Esophagus squamous epithelium (tissue), 5 donors: ENCODE data around the gene ECE2. TPM values are rescaled to one million over a fixed set of nuclear protein-coding genes. Genes with fewer than 3 reads are reported as not detected.

Source experiments
- DNase-seq: peaks from one replicate; lab custom pipeline; 2025; lab: John Stamatoyannopoulos, UW
- H3K27ac ChIP-seq, 4 donors: fragments of 200-600 bp; sonication (generic); one replicate each; pipeline ENCODE4 v1.5.1; 2016 to 2019; ENCODE audit warnings: mild to moderate bottlenecking in 1 of 4
- H3K27me3 ChIP-seq, 4 donors: fragments of 200-600 bp; sonication (generic); 1 replicate in 3 of 4; 2 replicates in 1 of 4; pipeline versions ENCODE4 v1.5.1 to v1.6.0; 2017 to 2021; ENCODE audit warnings: antibody characterized with exemption in 1 of 4
- H3K36me3 ChIP-seq, 3 donors: fragments of 200-600 bp; sonication (generic); one replicate each; pipeline ENCODE4 v1.5.1; 2016 to 2019
- H3K4me1 ChIP-seq, 3 donors: fragments of 200-600 bp; sonication (generic); one replicate each; pipeline ENCODE4 v1.5.1; 2017 to 2019
- H3K4me3 ChIP-seq, 4 donors: fragments of 200-600 bp; sonication (generic); 1 replicate in 3 of 4; 2 replicates in 1 of 4; pipeline ENCODE4 v1.5.1; 2016 to 2019; ENCODE audit warnings: mild to moderate bottlenecking in 2 of 4, moderate library complexity in 1 of 4
- H3K9me3 ChIP-seq, 3 donors: fragments of 200-600 bp; sonication (generic); one replicate each; pipeline ENCODE4 v1.5.1; 2016 to 2019
- POLR2A ChIP-seq, 4 donors: fragments of 450-650 bp; IDR thresholded peaks; one replicate each; pipeline ENCODE4 v1.6.1; 2017; ENCODE audit warnings: antibody characterized with exemption in 4 of 4, mild to moderate bottlenecking in 4 of 4, moderate library complexity in 3 of 4
- WGBS, 2 donors: methylation state at CpG; one replicate each; pipeline ENCODE4 v1.1.5; 2018; 5-methylcytosine and 5-hydroxymethylcytosine counted together
- intact Hi-C: fragments of 100-400 bp; cut with DNase I; formaldehyde crosslinking; loops from one replicate; pipeline ENCODE4 v1.15.0; 2022
- total RNA-seq, 4 donors: library from RNA; depleted of rRNA; stranded (reverse); fragments of >200 nt; gene quantifications; one replicate each; pipeline ENCODE4 v1.1.0, GENCODE V29; 2016
- TF ChIP-seq, protein P1 (sequence below), 6 experiments: fragments of 450-650 bp in 4 of 6; fragments of 200-600 bp in 2 of 6; sonication (generic) in 2 of 6; IDR thresholded peaks; one replicate each; pipeline ENCODE4 v1.5.1; 2016 to 2019; ENCODE audit warnings: antibody characterized with exemption in 6 of 6, mild to moderate bottlenecking in 4 of 6, moderate library complexity in 4 of 6
- donor health status: DM: yes; HTN: yes; CAD: no.

Gene ECE2
- total RNA-seq, 4 donors from 2014 or later, result not detected

DNA sequence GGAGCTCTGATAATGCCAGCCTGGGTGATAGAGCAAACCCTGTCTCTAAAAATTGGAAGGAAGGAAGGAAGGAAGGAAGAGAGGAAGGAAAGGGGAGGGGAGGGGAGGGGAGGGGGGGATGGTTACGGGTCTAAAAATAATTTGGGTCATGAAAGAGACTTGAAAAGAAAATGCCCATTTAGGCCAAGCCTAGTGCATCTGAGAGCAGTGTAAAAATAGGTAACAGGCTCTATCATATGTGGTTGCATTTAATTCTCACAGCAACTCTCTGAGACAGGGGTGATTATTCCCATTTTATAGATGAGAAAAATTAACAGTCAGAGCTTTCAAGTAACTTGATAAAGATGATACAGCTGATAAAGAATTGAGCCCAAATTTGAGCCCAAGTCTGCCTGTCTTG is 3.6 kb upstream of the ECE2 start:
- TF ChIP-seq, protein P1, sequence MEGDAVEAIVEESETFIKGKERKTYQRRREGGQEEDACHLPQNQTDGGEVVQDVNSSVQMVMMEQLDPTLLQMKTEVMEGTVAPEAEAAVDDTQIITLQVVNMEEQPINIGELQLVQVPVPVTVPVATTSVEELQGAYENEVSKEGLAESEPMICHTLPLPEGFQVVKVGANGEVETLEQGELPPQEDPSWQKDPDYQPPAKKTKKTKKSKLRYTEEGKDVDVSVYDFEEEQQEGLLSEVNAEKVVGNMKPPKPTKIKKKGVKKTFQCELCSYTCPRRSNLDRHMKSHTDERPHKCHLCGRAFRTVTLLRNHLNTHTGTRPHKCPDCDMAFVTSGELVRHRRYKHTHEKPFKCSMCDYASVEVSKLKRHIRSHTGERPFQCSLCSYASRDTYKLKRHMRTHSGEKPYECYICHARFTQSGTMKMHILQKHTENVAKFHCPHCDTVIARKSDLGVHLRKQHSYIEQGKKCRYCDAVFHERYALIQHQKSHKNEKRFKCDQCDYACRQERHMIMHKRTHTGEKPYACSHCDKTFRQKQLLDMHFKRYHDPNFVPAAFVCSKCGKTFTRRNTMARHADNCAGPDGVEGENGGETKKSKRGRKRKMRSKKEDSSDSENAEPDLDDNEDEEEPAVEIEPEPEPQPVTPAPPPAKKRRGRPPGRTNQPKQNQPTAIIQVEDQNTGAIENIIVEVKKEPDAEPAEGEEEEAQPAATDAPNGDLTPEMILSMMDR (IDR thresholded peaks at IDR 0.05), result no peak
- TF ChIP-seq POLR2A (IDR thresholded peaks at IDR 0.05), result no peak
- WGBS, 2 donors, result 47% methylated on average over 1 of the region's 1 CpG
- no peak for DNase-seq
- no peak overlapping the region for H3K27ac ChIP-seq
- H3K9me3 ChIP-seq, result no peaks in the 10 kb centered on the region
- intact Hi-C loops, result no loop called here
- no peaks in the 10 kb centered on the region for H3K36me3 ChIP-seq
- H3K4me1 ChIP-seq, result peaks cover 0 to 10% (median 0%) of the 10 kb centered on the region in 3 donors
- H3K27me3 ChIP-seq, result peaks cover 0 to 78% (median 8%) of the 10 kb centered on the region in 4 donors
- H3K4me3 ChIP-seq, result no peak overlapping the region

DNA sequence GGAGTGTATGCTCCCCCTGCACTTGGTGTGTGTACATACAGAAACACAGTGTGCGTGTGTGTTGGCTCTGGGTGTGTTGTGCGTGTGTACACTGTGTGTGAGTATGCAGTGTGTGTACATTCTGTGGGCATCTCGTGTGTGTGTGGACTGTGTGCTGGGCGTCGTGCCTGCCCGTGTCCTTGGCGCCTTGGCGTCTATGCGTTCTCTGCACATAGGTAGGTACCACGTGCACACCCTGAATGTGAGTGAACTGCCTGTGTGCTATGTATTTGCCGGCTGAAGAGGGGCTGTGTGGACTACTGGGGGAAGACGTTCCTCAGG is 481 bp upstream of the ECE2 start:
- Histone ChIP-seq H3K27ac (no peak overlapping the region), H3K4me3 (no peak overlapping the region), H3K9me3 (no peaks in the 10 kb centered on the region), H3K27me3 (peaks cover 0 to 67% (median 8%) of the 10 kb centered on the region in 4 donors), H3K4me1 (peaks cover 0 to 10% (median 0%) of the 10 kb centered on the region in 3 donors), H3K36me3 (no peaks in the 10 kb centered on the region)
- intact Hi-C loops, result no loop called here
- WGBS, 2 donors, result 51 to 75% methylated on average over 5 to 12 of the region's 12 CpGs
- DNase-seq, result no peak
- TF ChIP-seq, protein P1 (IDR thresholded peaks at IDR 0.05), result no peak
- no peak for TF ChIP-seq POLR2A (IDR thresholded peaks at IDR 0.05)

DNA sequence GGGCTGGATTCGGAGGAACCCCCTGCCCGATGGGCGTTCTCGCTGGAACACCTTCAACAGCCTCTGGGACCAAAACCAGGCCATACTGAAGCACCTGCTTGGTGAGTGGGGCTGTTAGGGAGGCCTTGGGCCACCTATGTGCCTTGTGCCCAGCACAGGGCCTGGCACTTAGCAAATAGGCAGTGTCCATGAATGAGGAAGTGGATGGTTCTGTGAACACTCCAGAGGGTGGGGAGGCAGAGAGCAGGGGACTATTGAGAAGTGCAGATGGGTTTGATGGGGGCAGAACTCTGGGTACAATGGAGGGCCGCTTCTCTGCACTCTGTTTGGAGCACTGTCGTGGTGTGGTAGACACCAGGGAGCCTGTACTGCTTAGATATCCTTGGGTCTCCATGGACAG is 1.5 kb downstream of the ECE2 start:
- H3K4me3 ChIP-seq, result no peak overlapping the region
- 59 to 95% methylated on average over 2 to 4 of the region's 6 CpGs for WGBS, 2 donors

DNA sequence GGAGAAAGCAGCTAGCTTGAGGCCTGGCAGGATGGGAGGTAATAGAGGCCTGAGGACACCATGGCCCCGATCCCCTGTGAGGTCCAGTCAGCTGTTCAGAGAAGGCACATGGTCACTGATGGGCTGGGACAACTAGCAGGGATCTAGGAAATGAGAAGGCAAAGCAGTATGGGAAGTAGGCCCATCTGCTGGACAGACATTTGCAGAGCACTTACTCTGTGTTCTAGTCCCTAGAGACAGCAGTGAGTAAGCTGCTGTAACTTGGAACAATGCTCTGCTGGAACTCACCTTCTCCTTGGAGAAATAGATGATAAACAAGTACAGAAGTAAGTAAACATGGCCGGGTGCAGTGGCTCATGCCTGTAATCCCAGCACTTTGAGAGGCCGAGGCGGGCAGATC is 7.1 kb downstream of the ECE2 start:
- no peak for DNase-seq
- H3K9me3 ChIP-seq, result no peaks in the 10 kb centered on the region
- intact Hi-C loops, result loop anchor here (10.0 kb wide), 1 partner anchor 388 kb away; no protein-coding TSS in a partner anchor
- WGBS, 2 donors, result 80 to 85% methylated on average over 2 of the region's 4 CpGs
- H3K36me3 ChIP-seq, result no peaks in the 10 kb centered on the region
- H3K27ac ChIP-seq, result no peak overlapping the region
- no peaks in the 10 kb centered on the region for H3K4me1 ChIP-seq
- TF ChIP-seq, protein P1 (IDR thresholded peaks at IDR 0.05), result no peak
- H3K4me3 ChIP-seq, result no peak overlapping the region
- H3K27me3 ChIP-seq, result peaks cover 0 to 15% (median 0%) of the 10 kb centered on the region in 4 donors

More for the DNA sequence above, 1.5 kb downstream of the ECE2 start:
- H3K36me3 ChIP-seq, result no peaks in the 10 kb centered on the region
- H3K4me1 ChIP-seq, result peaks cover 0 to 10% (median 0%) of the 10 kb centered on the region in 3 donors
- TF ChIP-seq POLR2A (IDR thresholded peaks at IDR 0.05), result no peak
- TF ChIP-seq, protein P1 (IDR thresholded peaks at IDR 0.05), result no peak
- H3K9me3 ChIP-seq, result no peaks in the 10 kb centered on the region
- no peak for DNase-seq
- intact Hi-C loops, result no loop called here
- H3K27me3 ChIP-seq, result peaks cover 0 to 55% (median 8%) of the 10 kb centered on the region in 4 donors
- no peak overlapping the region for H3K27ac ChIP-seq

DNA sequence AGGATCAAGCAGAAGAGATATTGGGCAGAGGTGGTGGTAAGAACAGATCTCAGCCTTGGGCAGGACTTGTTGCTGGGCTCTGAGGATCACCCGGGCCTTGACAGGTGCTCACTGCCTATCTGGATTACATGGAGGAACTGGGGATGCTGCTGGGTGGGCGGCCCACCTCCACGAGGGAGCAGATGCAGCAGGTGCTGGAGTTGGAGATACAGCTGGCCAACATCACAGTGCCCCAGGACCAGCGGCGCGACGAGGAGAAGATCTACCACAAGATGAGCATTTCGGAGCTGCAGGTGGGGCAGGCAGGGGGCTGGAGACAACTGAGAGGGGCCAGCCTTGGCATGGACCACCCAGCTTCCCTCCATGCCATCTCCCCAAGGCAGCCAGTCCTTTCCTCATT is 7.9 kb downstream of the ECE2 start:
- H3K27ac ChIP-seq, result no peak overlapping the region
- DNase-seq, result no peak
- WGBS, 2 donors, result 95 to 96% methylated on average over 7 of the region's 8 CpGs
- H3K27me3 ChIP-seq, result peaks cover 0 to 12% (median 0%) of the 10 kb centered on the region in 4 donors
- no peak overlapping the region for H3K4me3 ChIP-seq
- H3K4me1 ChIP-seq, result no peaks in the 10 kb centered on the region
- H3K36me3 ChIP-seq, result no peaks in the 10 kb centered on the region
- intact Hi-C loops, result loop anchor here (10.0 kb wide), 1 partner anchor 389 kb away; no protein-coding TSS in a partner anchor
- TF ChIP-seq, protein P1 (IDR thresholded peaks at IDR 0.05), result no peak
- TF ChIP-seq POLR2A (IDR thresholded peaks at IDR 0.05), result no peak
- no peaks in the 10 kb centered on the region for H3K9me3 ChIP-seq
